GM12878 (cell line): ENCODE measurements around the gene AP1AR. TPM values are rescaled to one million over a fixed set of nuclear protein-coding genes. Genes with fewer than 3 reads are reported as not detected.

Source experiments
- MLLT1 ChIP-seq: fragments of 450-650 bp; IDR thresholded peaks from 2 replicates; pipeline ENCODE4 v1.6.1; 2016; ENCODE audit warnings: mild to moderate bottlenecking
- NR2F1 ChIP-seq: fragments of 450-650 bp; conservative IDR thresholded peaks from 2 replicates; pipeline ENCODE4 v1.6.1; 2017; ENCODE audit warnings: mild to moderate bottlenecking
- RAD21 ChIP-seq: IDR thresholded peaks from 2 replicates; pipeline ENCODE4 v1.6.1; 2011; ENCODE audit warnings: mild to moderate bottlenecking, low read depth, low read length, moderate library complexity; ENCODE audit not compliant: insufficient read depth
- SPI1 ChIP-seq: IDR thresholded peaks from 2 replicates; pipeline ENCODE4 v1.6.1; 2011; ENCODE audit warnings: low read depth, mild to moderate bottlenecking, low read length, moderate library complexity, borderline replicate concordance; ENCODE audit not compliant: insufficient read depth
- WRNIP1 ChIP-seq: IDR thresholded peaks from 2 replicates; pipeline ENCODE4 v1.6.1; 2011; ENCODE audit warnings: low read depth, low read length, improper control_type of control experiment, borderline replicate concordance
- ZZZ3 ChIP-seq: IDR thresholded peaks from 2 replicates; pipeline ENCODE4 v1.6.1; 2011; ENCODE audit warnings: low read depth; ENCODE audit not compliant: control insufficient read depth, insufficient read length
- polyA plus RNA-seq, 11 experiments: library from polyadenylated mRNA; depleted of rRNA in 4 of 11; unstranded in 6 of 11; stranded (reverse) in 5 of 11; fragments of >200 nt; fragmentation: Nextera tagmentation in 4 of 11; fragmentation: Illumina TruSeq in 1 of 11; extraction: Ambion mirVana in 4 of 11; extraction: Trizol in 1 of 11; gene quantifications; 1 replicate in 1 of 11; 2 replicates in 10 of 11; pipeline versions ENCODE4 v1.2.1 to v1.2.3, GENCODE V29; 2011 to 2016; ENCODE audit warnings: inconsistent platforms in 2 of 11, missing spikeins in 2 of 11, low read depth in 1 of 11
- total RNA-seq, 4 experiments: library from RNA; depleted of rRNA in 3 of 4; stranded (reverse); fragments of >200 nt in 3 of 4; fragmentation: Illumina TruSeq in 1 of 4; extraction: Trizol in 1 of 4; gene quantifications; 2 replicates each; pipeline versions ENCODE4 v1.2.1 to v1.2.3, GENCODE V29; 2013 to 2021
- TF ChIP-seq, protein P1 (sequence below): fragments of 450-650 bp; IDR thresholded peaks from 2 replicates; pipeline ENCODE4 v1.6.1; 2017; ENCODE audit warnings: mild to moderate bottlenecking, moderate library complexity

The AP1AR gene
- total and polyA plus RNA-seq, 10 of the 15 experiments (the other 5 are each of a cell fraction or from before 2014, with no cell fraction given): 5.6 to 29.1 (median 16.3) TPM

- TF ChIP-seq, protein P1, sequence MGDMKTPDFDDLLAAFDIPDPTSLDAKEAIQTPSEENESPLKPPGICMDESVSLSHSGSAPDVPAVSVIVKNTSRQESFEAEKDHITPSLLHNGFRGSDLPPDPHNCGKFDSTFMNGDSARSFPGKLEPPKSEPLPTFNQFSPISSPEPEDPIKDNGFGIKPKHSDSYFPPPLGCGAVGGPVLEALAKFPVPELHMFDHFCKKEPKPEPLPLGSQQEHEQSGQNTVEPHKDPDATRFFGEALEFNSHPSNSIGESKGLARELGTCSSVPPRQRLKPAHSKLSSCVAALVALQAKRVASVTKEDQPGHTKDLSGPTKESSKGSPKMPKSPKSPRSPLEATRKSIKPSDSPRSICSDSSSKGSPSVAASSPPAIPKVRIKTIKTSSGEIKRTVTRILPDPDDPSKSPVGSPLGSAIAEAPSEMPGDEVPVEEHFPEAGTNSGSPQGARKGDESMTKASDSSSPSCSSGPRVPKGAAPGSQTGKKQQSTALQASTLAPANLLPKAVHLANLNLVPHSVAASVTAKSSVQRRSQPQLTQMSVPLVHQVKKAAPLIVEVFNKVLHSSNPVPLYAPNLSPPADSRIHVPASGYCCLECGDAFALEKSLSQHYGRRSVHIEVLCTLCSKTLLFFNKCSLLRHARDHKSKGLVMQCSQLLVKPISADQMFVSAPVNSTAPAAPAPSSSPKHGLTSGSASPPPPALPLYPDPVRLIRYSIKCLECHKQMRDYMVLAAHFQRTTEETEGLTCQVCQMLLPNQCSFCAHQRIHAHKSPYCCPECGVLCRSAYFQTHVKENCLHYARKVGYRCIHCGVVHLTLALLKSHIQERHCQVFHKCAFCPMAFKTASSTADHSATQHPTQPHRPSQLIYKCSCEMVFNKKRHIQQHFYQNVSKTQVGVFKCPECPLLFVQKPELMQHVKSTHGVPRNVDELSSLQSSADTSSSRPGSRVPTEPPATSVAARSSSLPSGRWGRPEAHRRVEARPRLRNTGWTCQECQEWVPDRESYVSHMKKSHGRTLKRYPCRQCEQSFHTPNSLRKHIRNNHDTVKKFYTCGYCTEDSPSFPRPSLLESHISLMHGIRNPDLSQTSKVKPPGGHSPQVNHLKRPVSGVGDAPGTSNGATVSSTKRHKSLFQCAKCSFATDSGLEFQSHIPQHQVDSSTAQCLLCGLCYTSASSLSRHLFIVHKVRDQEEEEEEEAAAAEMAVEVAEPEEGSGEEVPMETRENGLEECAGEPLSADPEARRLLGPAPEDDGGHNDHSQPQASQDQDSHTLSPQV: no peak
- TF ChIP-seq ZZZ3 (no peak), NR2F1 (no peak), RAD21 (peak; percentile 54), MLLT1 (no peak), WRNIP1 (no peak), SPI1 (no peak)
Measured at GRCh38 chr4:112266823-112267222, 35.2 kb downstream of the AP1AR start (continued).
